ENCODE results near the gene SUMO4. TPM values are rescaled to one million over a fixed set of nuclear protein-coding genes. Genes with fewer than 3 reads are reported as not detected.

Gene SUMO4
- total RNA-seq, 1 donor: 4.3 TPM

GRCh38 chr6:149387779-149388512, 12.1 kb upstream of the SUMO4 start:
- DNase-seq (ENCODE audit: low read depth in 2 of 3, low spot score in 2 of 3): no peak

DNA sequence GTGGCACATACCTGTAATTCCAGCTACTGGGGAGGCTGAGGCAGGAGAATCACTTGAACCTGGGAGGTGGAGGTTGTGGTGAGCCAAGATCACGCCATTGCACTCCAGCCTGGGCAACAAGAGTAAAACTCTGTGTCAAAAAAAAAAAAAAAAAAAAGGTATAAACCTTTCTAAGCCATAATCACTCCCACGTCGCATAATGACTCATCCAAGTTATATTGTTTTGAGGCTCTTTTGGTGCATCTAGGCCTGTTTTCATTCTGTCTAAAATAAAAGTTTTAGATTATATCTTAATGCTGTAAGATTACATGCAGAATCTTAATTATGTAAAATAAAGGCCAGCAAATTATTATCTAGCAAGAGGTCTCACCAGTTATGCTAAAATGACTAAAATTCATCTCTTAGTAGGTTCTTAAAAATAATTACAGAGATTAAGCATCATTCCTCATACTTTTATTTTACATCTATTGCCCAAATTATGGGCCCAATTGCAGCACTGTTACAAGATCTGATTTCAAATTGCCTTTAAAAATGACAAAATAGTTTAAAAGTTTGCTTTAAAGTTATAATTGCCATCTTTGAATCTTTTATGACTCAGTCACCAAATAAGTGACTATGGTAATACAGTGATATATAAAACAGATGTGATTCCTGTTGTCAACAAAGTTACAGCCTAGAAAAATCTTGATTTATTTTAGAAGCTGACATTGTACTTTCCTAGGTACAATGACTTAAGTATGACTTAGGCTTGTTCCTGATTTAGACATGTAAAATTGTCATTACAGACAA, 10.4 kb upstream of the SUMO4 start:
- no peak for DNase-seq (ENCODE audit: low read depth in 2 of 3, low spot score in 2 of 3)

- no peak for DNase-seq (ENCODE audit: low read depth in 2 of 3, low spot score in 2 of 3)
Observed at GRCh38 chr6:149392093-149392492, 8.0 kb upstream of the SUMO4 start.

DNA sequence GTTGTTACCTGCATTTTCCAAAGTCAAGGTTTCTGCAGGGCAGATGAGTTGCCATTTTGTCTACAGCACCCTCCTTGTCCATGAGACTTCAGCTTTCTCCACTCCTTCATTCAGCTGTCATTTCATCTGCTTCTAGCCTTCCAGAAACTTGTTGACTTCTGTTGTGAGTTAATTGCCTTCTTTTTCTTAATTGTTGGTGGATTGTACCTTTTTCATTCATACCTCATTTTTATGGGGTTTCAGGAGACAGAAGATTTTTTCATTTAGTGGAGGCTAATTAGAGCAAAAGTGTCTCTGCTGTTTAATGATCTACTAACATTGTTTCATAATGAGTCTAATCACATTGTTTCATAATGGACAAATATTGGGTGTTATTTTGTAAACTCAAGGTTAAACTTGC, 7.5 kb upstream of the SUMO4 start:
- no peak for DNase-seq (ENCODE audit: low read depth in 2 of 3, low spot score in 2 of 3)

DNA sequence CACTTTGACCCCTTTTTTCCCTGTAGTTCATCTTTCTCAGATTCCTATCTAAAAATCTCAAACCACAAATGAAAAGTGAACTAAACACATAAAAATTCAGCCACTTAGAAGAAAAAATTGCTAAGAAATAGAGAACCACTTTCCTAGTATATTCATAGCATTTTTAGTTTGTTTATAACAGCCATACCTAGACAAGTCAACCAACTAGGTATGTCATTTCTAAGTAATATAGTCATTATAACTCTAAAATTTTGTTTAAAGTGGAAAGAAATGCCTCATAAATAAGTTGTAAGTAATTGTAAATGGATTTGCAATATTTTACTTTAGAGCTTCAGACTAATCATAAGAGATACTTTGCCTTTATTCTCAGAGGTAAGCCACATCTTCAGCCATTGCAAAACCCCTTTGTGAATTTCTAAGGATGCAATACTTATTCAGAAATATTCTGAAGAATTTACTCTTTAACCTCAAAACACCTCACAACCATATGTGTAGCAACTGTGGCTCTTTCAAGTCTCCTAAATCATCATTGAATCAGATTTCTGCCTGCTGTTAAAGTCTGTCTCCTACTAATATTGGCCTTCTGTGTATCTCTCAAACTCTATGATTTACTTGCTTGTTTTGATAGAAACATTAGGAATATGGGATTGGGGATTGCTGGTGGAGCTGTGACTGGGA, 6.9 kb upstream of the SUMO4 start:
- no peak for DNase-seq (ENCODE audit: low read depth in 2 of 3, low spot score in 2 of 3)

- no peak for DNase-seq (ENCODE audit: low read depth in 2 of 3, low spot score in 2 of 3)
Observed at GRCh38 chr6:149395185-149395584, 4.9 kb upstream of the SUMO4 start.

- DNase-seq (ENCODE audit: low read depth in 2 of 3, low spot score in 2 of 3): no peak
Observed at GRCh38 chr6:149397384-149397783, 2.7 kb upstream of the SUMO4 start.

DNA sequence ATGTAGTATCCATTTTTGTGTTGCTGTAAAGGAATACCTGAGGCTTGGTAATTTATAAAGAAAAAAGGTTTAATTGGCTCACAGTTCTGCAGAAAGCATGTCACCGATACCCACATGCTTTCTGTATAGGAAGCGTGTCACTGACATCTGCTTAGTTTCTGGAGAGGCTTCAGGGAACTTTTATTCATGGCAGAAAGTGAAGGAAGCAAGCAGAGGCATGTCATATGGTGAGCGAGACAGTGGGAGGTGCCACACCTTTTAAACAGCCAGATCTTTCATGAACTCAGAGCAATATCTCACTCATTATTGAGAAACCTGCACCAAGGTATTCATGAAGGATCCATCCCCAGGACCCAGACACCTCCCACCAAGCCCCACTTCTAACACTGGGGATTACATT, 3.5 kb downstream of the SUMO4 start:
- DNase-seq (ENCODE audit: low read depth in 2 of 3, low spot score in 2 of 3): no peak

- DNase-seq (ENCODE audit: low read depth in 2 of 3, low spot score in 2 of 3): peak in 1 of 3 donors; percentile 8
Observed at GRCh38 chr6:149405823-149406765, 6.0 kb downstream of the SUMO4 start.

DNA sequence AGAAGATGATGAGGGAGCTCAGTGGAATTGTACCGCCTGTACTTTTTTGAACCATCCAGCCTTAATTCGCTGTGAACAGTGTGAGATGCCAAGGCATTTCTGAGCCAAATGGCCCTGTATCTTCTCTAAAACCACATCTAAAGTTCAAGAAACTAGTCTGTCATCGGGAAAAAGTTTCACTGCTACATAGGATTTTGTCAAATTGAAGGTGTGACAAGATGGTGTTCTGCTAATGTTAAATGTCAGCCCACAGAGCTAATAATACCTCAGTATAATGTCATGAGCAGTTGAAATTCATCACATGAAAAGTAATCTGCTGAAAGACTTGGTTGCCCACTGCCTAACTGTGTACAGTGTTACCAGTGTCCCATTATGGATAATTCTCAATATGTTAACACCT, 9.6 kb downstream of the SUMO4 start:
- DNase-seq (ENCODE audit: low read depth in 2 of 3, low spot score in 2 of 3): no peak

GRCh38 chr6:149410557-149410956, 10.5 kb downstream of the SUMO4 start:
- no peak for DNase-seq (ENCODE audit: low read depth in 2 of 3, low spot score in 2 of 3)

DNA sequence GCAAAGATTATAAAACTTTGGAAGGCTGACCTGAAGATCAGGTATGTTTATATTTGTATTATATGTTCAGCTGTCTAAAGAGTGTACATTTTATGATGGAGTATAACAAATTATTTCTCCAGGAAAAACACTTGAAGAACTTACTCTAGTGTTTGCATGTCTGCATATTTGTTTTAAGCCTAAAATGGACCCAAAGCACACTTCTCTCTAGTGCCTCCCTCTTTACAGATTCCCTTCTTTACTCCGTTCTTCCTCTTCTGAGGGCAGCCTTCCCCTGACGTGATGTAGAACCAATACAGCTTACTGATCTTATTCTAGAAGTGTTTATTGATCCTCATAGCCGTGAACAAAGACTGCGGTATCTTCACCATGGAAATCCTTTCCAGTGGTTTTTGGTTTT, 13.9 kb downstream of the SUMO4 start:
- DNase-seq (ENCODE audit: low read depth in 2 of 3, low spot score in 2 of 3): no peak

DNA sequence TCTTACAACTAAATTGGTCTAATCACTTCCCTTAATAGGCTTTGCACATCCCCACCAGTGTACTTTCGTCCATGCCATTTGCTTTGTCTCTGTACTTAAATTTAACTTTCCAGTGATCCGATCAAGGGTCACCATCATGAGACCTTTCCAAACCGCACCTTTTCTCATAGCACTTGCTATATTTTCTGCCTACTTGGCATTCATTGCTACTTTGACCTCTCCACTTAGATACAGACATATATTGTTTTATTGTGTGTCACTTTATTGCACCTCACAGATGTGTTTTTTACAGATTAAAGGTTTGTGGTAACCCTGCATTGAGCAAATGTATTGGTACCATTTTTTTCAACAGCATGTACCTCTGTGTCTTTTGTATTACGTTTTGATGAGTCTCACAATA, 14.8 kb downstream of the SUMO4 start:
- DNase-seq (ENCODE audit: low read depth in 2 of 3, low spot score in 2 of 3): no peak

- no peak for DNase-seq (ENCODE audit: low read depth in 2 of 3, low spot score in 2 of 3)
Observed at GRCh38 chr6:149419696-149420404, 19.8 kb downstream of the SUMO4 start.

GRCh38 chr6:149421132-149421531, 21.1 kb downstream of the SUMO4 start:
- no peak for DNase-seq (ENCODE audit: low read depth in 2 of 3, low spot score in 2 of 3)

DNA sequence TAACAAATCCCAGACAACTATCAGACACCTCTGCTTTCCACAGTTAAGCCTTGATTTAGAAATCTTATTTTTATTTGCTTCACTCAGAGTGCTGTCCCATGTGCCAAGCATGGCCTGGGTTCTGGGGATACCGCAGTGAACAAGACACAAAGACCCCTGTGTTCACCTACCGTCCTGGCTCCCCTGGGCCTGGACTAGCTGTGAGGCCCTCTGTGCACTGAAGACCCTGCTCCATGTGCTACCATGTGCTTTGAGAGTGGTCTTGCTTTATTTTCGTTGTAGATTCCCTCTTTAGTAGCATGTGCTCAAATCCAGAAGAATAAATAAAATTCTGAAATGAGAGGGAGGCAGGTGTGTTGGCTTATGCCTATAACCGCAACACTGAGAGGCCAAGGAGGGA, 22.5 kb downstream of the SUMO4 start:
- no peak for DNase-seq (ENCODE audit: low read depth in 2 of 3, low spot score in 2 of 3)

GRCh38 chr6:149423964-149424440, 23.9 kb downstream of the SUMO4 start:
- no peak for DNase-seq (ENCODE audit: low read depth in 2 of 3, low spot score in 2 of 3)

DNA sequence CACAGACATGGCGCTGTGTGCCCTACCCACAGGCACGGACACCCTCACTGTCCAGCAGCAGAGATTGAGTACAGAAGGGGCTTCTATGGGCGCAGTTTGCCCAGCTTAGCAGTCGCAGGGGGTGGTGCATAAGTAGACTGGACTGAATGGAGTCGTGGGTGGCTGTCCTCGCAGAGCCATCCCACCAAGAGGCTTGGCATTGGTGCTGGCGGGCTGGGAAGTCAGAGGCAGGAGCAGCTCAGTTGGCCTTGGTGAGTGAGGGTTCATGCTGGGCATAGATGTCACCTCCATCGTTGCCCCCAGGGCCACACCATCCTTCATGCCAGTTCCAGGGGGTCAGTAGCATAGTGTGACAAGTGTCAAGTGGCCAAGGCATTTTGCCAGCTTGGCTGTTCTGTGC, 25.2 kb downstream of the SUMO4 start:
- no peak for DNase-seq (ENCODE audit: low read depth in 2 of 3, low spot score in 2 of 3)

DNA sequence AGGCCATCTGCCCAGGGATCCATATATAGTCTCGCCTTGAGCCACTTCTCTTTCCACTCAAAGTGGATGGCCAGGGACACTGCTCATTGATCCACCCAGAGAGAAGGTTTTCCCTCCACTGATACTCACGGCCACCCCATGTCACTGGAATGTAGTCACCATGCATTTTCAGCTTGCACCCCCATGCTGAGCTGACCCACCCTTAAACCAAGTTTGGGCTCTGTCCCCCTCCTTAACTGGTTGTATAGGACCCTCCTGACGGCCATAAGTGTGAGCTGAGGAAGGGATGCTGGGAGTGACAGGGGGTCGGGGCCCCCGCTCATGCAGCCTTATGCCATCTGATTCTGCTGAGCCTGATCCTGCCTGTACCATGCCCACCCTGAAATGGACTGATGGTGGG, 25.7 kb downstream of the SUMO4 start:
- DNase-seq (ENCODE audit: low read depth in 2 of 3, low spot score in 2 of 3): no peak

GRCh38 chr6:149428606-149429005, 28.5 kb downstream of the SUMO4 start:
- DNase-seq (ENCODE audit: low read depth in 2 of 3, low spot score in 2 of 3): no peak

Data from hematopoietic multipotent progenitor cell (in vitro differentiated cells).